ENCODE data around the gene WDFY2. TPM values are rescaled to one million over a fixed set of nuclear protein-coding genes. Genes with fewer than 3 reads are reported as not detected.

Gene WDFY2
- total and polyA plus RNA-seq, 2 of the 13 experiments (the other 11 are each of a cell fraction or from before 2014, with no cell fraction given), result 22.6 to 27.0 TPM

- TF ChIP-seq ZNF136 (CRISPR knock-in tag; IDR thresholded peaks at IDR 0.05; ENCODE audit: low read depth), result peak; percentile 94; the same call in 1 of the 2 replicates
- peak; percentile 46 for TF ChIP-seq KDM2A (CRISPR knock-in tag; IDR thresholded peaks at IDR 0.05; ENCODE audit: borderline replicate concordance, low read depth)
- TF ChIP-seq POLR2A (IDR thresholded peaks at IDR 0.05; ENCODE audit: insufficient read depth in 1 of 2, low read depth in 2 of 2, low read length in 2 of 2), result peak; percentile 65 to 89; a peak in 3 of 4 replicates
- TF ChIP-seq KDM6A (CRISPR knock-in tag; IDR thresholded peaks at IDR 0.05; ENCODE audit: low read depth), result no peak
- TF ChIP-seq ELK4 (CRISPR knock-in tag; IDR thresholded peaks at IDR 0.05; ENCODE audit: borderline replicate concordance), result no peak
- no peak for TF ChIP-seq ATF4 (CRISPR knock-in tag; IDR thresholded peaks at IDR 0.05)
- peak; percentile 36; the same call in 1 of the 2 replicates for TF ChIP-seq STAG1 (CRISPR knock-in tag; IDR thresholded peaks at IDR 0.05)
- no peak; the same call in 1 of the 2 replicates for TF ChIP-seq ZNF788 (CRISPR knock-in tag; IDR thresholded peaks at IDR 0.05; ENCODE audit: borderline replicate concordance)
- 0 out of 2 replicates have a peak, but pooled peaks have one; percentile 8 for TF ChIP-seq HNRNPL (IDR thresholded peaks at IDR 0.05; ENCODE audit: low read depth, low read length)
- TF ChIP-seq ZNF569 (CRISPR knock-in tag; IDR thresholded peaks at IDR 0.05; ENCODE audit: borderline replicate concordance), result no peak
- peak; percentile 59; the same call in 1 of the 2 replicates for TF ChIP-seq ZNF383 (CRISPR knock-in tag; IDR thresholded peaks at IDR 0.05; ENCODE audit: borderline replicate concordance)
- no peak for TF ChIP-seq ZKSCAN1 (IDR thresholded peaks at IDR 0.05; ENCODE audit: low read length)
- TF ChIP-seq MXD3 (CRISPR knock-in tag; IDR thresholded peaks at IDR 0.05), result peak; percentile 89
- TF ChIP-seq HDAC1 (CRISPR knock-in tag; IDR thresholded peaks at IDR 0.05), result no peak
- no peak for TF ChIP-seq ONECUT2 (CRISPR knock-in tag; IDR thresholded peaks at IDR 0.05)
- TF ChIP-seq HNRNPUL1 (IDR thresholded peaks at IDR 0.05; ENCODE audit: low read depth, low read length), result no peak
- no peak; the same call in 1 of the 2 replicates for TF ChIP-seq FOXP4 (CRISPR knock-in tag; IDR thresholded peaks at IDR 0.05)
- TF ChIP-seq ZNF709 (CRISPR knock-in tag; IDR thresholded peaks at IDR 0.05), result peak; percentile 74; the same call in 1 of the 2 replicates
- no peak for TF ChIP-seq SMYD3 (CRISPR knock-in tag; IDR thresholded peaks at IDR 0.05)
- peak; percentile 91 for TF ChIP-seq ZNF83 (CRISPR knock-in tag; IDR thresholded peaks at IDR 0.05; ENCODE audit: borderline replicate concordance)
- TF ChIP-seq SMAD9 (CRISPR knock-in tag; IDR thresholded peaks at IDR 0.05), result no peak
- TF ChIP-seq BCL6 (CRISPR knock-in tag; IDR thresholded peaks at IDR 0.05), result peak; percentile 94
- TF ChIP-seq U2AF2 (IDR thresholded peaks at IDR 0.05; ENCODE audit: low read depth, low read length), result no peak
- TF ChIP-seq ZBTB42 (CRISPR knock-in tag; IDR thresholded peaks at IDR 0.05), result no peak
These were observed at the start of gene WDFY2 (continued) for GRCh38 chr13:51583875-51584730.

Data from HepG2 (cell line).